GM13977 (cell line): ENCODE results near the gene RGL4.

Experiments
- DNase-seq: peaks from one replicate; pipeline ENCODE4 v3.0.0; 2012; ENCODE audit warnings: low spot score
- CTCF ChIP-seq: IDR thresholded peaks from 2 replicates; pipeline ENCODE4 v1.5.1; 2012; ENCODE audit warnings: mild to moderate bottlenecking, control low read depth; ENCODE audit not compliant: insufficient read depth; ENCODE audit errors: extremely low read depth, missing control alignments
- in situ Hi-C: fragments of 300-500 bp; cut with MboI; formaldehyde crosslinking; loops from one replicate; pipeline ENCODE4 v1.12.0; 2022; ENCODE audit warnings: low sequenced_read_pairs, low pct_unique_long_range_greater_than_20kb, mixed read lengths, inconsistent platforms; ENCODE audit not compliant: unreplicated experiment

Gene RGL4

GRCh38 chr22:23700706-23701105, 9.9 kb downstream of the RGL4 start:
- in situ Hi-C loops, result no loop called here
- no peak for DNase-seq
- no peak for TF ChIP-seq CTCF

GRCh38 chr22:23704062-23704461, 13.2 kb downstream of the RGL4 start:
- no peak for DNase-seq
- no peak for TF ChIP-seq CTCF
- in situ Hi-C loops, result no loop called here

- in situ Hi-C loops, result no loop called here
- TF ChIP-seq CTCF, result no peak
These were observed 14.0 kb downstream of the RGL4 start for GRCh38 chr22:23704829-23705228.

GRCh38 chr22:23705358-23705757, 14.5 kb downstream of the RGL4 start:
- DNase-seq, result no peak
- in situ Hi-C loops, result no loop called here
- TF ChIP-seq CTCF, result no peak

More at GRCh38 chr22:23704829-23705228, 14.0 kb downstream of the RGL4 start:
- DNase-seq, result no peak

GRCh38 chr22:23708270-23708669, 17.5 kb downstream of the RGL4 start:
- no peak for TF ChIP-seq CTCF
- DNase-seq, result no peak
- in situ Hi-C loops, result no loop called here

GRCh38 chr22:23709107-23709506, 18.3 kb downstream of the RGL4 start:
- no peak for DNase-seq
- TF ChIP-seq CTCF, result no peak
- in situ Hi-C loops, result no loop called here

- no peak for DNase-seq
- in situ Hi-C loops, result no loop called here
- no peak for TF ChIP-seq CTCF
These were observed 21.4 kb downstream of the RGL4 start for GRCh38 chr22:23712256-23712655.
